ENCODE data around the gene KIF1A. TPM values are rescaled to one million over a fixed set of nuclear protein-coding genes. Genes with fewer than 3 reads are reported as not detected.

The KIF1A gene
- total RNA-seq, 1 donor from 2014 or later: 29.9 TPM

DNA sequence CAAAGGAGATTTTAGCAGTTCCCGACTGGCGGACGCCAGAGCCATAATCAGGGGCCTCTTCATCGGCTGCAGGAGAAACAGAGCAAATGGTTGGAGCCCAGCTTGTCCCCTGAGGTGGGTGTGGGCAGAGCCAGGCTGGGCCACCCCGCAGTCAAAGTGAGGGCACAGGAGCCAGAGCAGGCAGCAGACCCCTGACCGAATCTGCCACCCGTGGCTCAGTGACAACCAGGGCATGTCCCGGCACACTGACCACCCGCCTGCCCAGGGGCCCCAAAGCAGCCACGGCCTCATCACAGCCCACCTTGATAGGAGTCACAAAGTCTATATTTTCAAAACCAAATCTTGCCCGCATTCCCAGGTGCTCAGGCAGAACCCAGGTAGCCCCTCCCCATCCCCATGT is 72.8 kb downstream of the KIF1A start:
- Histone ChIP-seq H3K27me3 (no peaks in the 10 kb centered on the region), H3K79me2 (ENCODE audit: low read depth) (no peaks in the 10 kb centered on the region), H2AFZ (replicated peaks) (no peak overlapping the region), H3K4me1 (no peaks in the 10 kb centered on the region), H3F3A (ENCODE audit: low read depth) (no peaks in the 10 kb centered on the region), H3K9me3 (ENCODE audit: low read depth) (no peaks in the 10 kb centered on the region), H3K36me3 (no peaks in the 10 kb centered on the region), H3K27ac (no peak overlapping the region), H3K4me3 (no peak overlapping the region), H3K9ac (no peak overlapping the region), H4K20me1 (ENCODE audit: low read depth) (no peaks in the 10 kb centered on the region), H3K4me2 (no peak overlapping the region)
- DNase-seq (ENCODE audit: low spot score): no peak
- Mint-ChIP-seq H3K27ac (peak overlapping the region; percentile 37), H3K4me1 (no peaks in the 10 kb centered on the region), H3K4me3 (no peak overlapping the region), H3K27me3 (ENCODE audit: insufficient read depth, low read depth) (no peaks in the 10 kb centered on the region), H3K9me3 (no peaks in the 10 kb centered on the region), H3K36me3 (peaks cover 3% of the 10 kb centered on the region)
- TF ChIP-seq, protein P1, sequence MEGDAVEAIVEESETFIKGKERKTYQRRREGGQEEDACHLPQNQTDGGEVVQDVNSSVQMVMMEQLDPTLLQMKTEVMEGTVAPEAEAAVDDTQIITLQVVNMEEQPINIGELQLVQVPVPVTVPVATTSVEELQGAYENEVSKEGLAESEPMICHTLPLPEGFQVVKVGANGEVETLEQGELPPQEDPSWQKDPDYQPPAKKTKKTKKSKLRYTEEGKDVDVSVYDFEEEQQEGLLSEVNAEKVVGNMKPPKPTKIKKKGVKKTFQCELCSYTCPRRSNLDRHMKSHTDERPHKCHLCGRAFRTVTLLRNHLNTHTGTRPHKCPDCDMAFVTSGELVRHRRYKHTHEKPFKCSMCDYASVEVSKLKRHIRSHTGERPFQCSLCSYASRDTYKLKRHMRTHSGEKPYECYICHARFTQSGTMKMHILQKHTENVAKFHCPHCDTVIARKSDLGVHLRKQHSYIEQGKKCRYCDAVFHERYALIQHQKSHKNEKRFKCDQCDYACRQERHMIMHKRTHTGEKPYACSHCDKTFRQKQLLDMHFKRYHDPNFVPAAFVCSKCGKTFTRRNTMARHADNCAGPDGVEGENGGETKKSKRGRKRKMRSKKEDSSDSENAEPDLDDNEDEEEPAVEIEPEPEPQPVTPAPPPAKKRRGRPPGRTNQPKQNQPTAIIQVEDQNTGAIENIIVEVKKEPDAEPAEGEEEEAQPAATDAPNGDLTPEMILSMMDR (IDR thresholded peaks at IDR 0.05): no peak
- TF ChIP-seq EZH2 (IDR thresholded peaks at IDR 0.05) (no peak), EZH2phosphoT487 (IDR thresholded peaks at IDR 0.05) (no peak)

DNA sequence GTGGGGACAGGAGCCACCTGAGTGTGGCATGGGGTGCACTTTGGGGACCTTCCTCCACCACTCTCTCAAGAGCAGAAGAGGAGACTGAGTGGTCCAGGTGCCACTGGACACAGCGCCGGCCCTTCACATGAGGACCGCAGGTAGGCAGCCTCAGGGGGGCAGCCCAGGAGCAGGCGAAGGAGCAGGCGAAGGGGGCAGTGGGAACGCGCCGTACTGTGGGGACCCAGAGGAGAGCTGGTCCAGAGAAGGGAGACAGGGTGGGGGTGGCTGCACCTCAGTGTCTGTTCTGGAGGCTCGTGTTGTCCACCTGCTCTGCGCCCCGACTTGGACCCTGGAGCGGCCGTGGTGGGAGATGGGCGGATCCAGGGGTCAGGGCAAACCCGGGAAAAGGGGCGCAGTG is 73.3 kb downstream of the KIF1A start:
- peaks cover 3% of the 10 kb centered on the region for H3K36me3 Mint-ChIP-seq

DNA sequence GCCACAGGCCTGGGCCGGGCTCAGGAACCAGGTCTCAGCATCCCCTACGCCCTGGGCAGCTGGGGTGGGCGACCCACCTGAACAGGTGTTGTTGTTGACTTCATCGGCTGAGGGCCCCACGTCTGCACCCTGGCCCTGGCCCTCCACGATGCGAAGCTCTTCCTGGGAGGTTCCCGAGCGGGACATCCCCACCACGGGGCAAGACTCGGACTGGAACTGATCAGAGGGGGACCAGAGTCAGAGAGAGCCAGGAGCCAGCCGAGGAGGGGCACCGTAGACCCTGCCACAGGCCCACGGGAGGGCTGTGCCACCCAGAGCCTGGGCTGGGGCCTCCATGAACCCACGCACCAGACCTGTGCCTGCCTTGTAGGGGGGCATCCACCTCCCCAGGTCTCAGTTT is 74.1 kb downstream of the KIF1A start:
- no peaks in the 10 kb centered on the region for H3K4me1 Mint-ChIP-seq
- Histone ChIP-seq H3K36me3 (no peaks in the 10 kb centered on the region), H3K79me2 (ENCODE audit: low read depth) (no peaks in the 10 kb centered on the region), H3K27me3 (no peaks in the 10 kb centered on the region), H3K4me3 (no peak overlapping the region), H3K9me3 (ENCODE audit: low read depth) (no peaks in the 10 kb centered on the region), H3K27ac (no peak overlapping the region), H3K4me2 (no peak overlapping the region), H3K9ac (no peak overlapping the region), H3K4me1 (no peaks in the 10 kb centered on the region), H4K20me1 (ENCODE audit: low read depth) (no peaks in the 10 kb centered on the region), H3F3A (ENCODE audit: low read depth) (no peaks in the 10 kb centered on the region), H2AFZ (replicated peaks) (no peak overlapping the region)
- no peak overlapping the region for H3K27ac Mint-ChIP-seq
- H3K4me3 Mint-ChIP-seq: no peak overlapping the region
- peaks cover 3% of the 10 kb centered on the region for H3K36me3 Mint-ChIP-seq
- TF ChIP-seq EZH2phosphoT487 (IDR thresholded peaks at IDR 0.05): no peak
- TF ChIP-seq, protein P1 (IDR thresholded peaks at IDR 0.05): no peak
- TF ChIP-seq EZH2 (IDR thresholded peaks at IDR 0.05): no peak
- peaks cover under 1% of the 10 kb centered on the region for H3K27me3 Mint-ChIP-seq (ENCODE audit: insufficient read depth, low read depth)
- DNase-seq (ENCODE audit: low spot score): no peak
- H3K9me3 Mint-ChIP-seq: no peaks in the 10 kb centered on the region

More for the DNA sequence above, 73.3 kb downstream of the KIF1A start:
- Histone ChIP-seq H3K27me3 (no peaks in the 10 kb centered on the region), H3K79me2 (ENCODE audit: low read depth) (no peaks in the 10 kb centered on the region), H3F3A (ENCODE audit: low read depth) (no peaks in the 10 kb centered on the region), H4K20me1 (ENCODE audit: low read depth) (no peaks in the 10 kb centered on the region), H3K27ac (no peak overlapping the region), H3K36me3 (no peaks in the 10 kb centered on the region), H3K9me3 (ENCODE audit: low read depth) (no peaks in the 10 kb centered on the region), H3K4me2 (no peak overlapping the region), H3K9ac (no peak overlapping the region), H3K4me1 (no peaks in the 10 kb centered on the region), H2AFZ (replicated peaks) (no peak overlapping the region), H3K4me3 (no peak overlapping the region)
- TF ChIP-seq, protein P1 (IDR thresholded peaks at IDR 0.05): no peak
- TF ChIP-seq EZH2phosphoT487 (IDR thresholded peaks at IDR 0.05) (no peak), EZH2 (IDR thresholded peaks at IDR 0.05) (no peak)
- no peaks in the 10 kb centered on the region for H3K9me3 Mint-ChIP-seq
- H3K27me3 Mint-ChIP-seq (ENCODE audit: insufficient read depth, low read depth): no peaks in the 10 kb centered on the region
- no peak overlapping the region for H3K27ac Mint-ChIP-seq
- H3K4me3 Mint-ChIP-seq: no peak overlapping the region
- no peak for DNase-seq (ENCODE audit: low spot score)
- H3K4me1 Mint-ChIP-seq: no peaks in the 10 kb centered on the region
